H9 (cell line): ENCODE data around the gene RNGTT. TPM values are rescaled to one million over a fixed set of nuclear protein-coding genes. Genes with fewer than 3 reads are reported as not detected.
A peak's percentile ranks its signal among the peaks of the same experiment; 100 is the strongest.
"Not testable (repeated sequence)": the region's sequence is repeated elsewhere in the genome, so short reads cannot be mapped to it uniquely, and the experiment has no call there.

Experiments
- DNase-seq: peaks from one replicate; pipeline ENCODE4 v3.0.0-alpha.2; 2017
- H2AFZ ChIP-seq: one replicate; pipeline ENCODE4 v1.6.1; 2013; ENCODE audit warnings: mild to moderate bottlenecking, low read length, control low read depth, moderate library complexity
- H2AK5ac ChIP-seq: 2 replicates; pipeline ENCODE4 v1.6.1; 2013; ENCODE audit warnings: low read length, control low read depth, mixed read lengths; ENCODE audit not compliant: insufficient read length
- H2BK120ac ChIP-seq: one replicate; pipeline ENCODE4 v1.6.1; 2013; ENCODE audit warnings: low read depth, mild to moderate bottlenecking, low read length, control low read depth, inconsistent platforms; ENCODE audit not compliant: poor library complexity, severe bottlenecking
- H2BK12ac ChIP-seq: 2 replicates; pipeline ENCODE4 v1.6.1; 2013; ENCODE audit warnings: low read length, control low read depth, mixed read lengths, low read depth; ENCODE audit not compliant: insufficient read length
- H2BK15ac ChIP-seq: 2 replicates; pipeline ENCODE4 v1.6.1; 2013; ENCODE audit warnings: low read depth, low read length, control low read depth
- H2BK20ac ChIP-seq: one replicate; pipeline ENCODE4 v1.6.1; 2013; ENCODE audit warnings: low read depth, mild to moderate bottlenecking, low read length, control low read depth, inconsistent platforms; ENCODE audit not compliant: poor library complexity, severe bottlenecking
- H2BK5ac ChIP-seq: 2 replicates; pipeline ENCODE4 v1.6.1; 2013; ENCODE audit warnings: low read length, control low read depth, mixed read lengths; ENCODE audit not compliant: insufficient read length
- H3K14ac ChIP-seq: 2 replicates; pipeline ENCODE4 v1.6.1; 2013; ENCODE audit warnings: low read length, control low read depth; ENCODE audit not compliant: insufficient read depth
- H3K18ac ChIP-seq: 2 replicates; pipeline ENCODE4 v1.6.1; 2013; ENCODE audit warnings: low read depth, mild to moderate bottlenecking, mixed read lengths, low read length, control low read depth; ENCODE audit not compliant: insufficient read length
- H3K23ac ChIP-seq: 2 replicates; pipeline ENCODE4 v1.6.1; 2013; ENCODE audit warnings: low read length, control low read depth, mixed read lengths, low read depth; ENCODE audit not compliant: insufficient read length
- H3K23me2 ChIP-seq: 2 replicates; pipeline ENCODE4 v1.6.1; 2013; ENCODE audit warnings: low read depth, mild to moderate bottlenecking, mixed read lengths, low read length, control low read depth; ENCODE audit not compliant: insufficient read length, poor library complexity, severe bottlenecking
- H3K27ac ChIP-seq: 2 replicates; pipeline ENCODE4 v1.5.1; 2013; ENCODE audit warnings: low read length, control low read depth, mixed read lengths, low read depth; ENCODE audit not compliant: insufficient read length
- H3K27me3 ChIP-seq: 2 replicates; pipeline ENCODE4 v1.6.1; 2013; ENCODE audit warnings: low read length, control low read depth, inconsistent platforms; ENCODE audit not compliant: insufficient read depth
- H3K4ac ChIP-seq: 2 replicates; pipeline ENCODE4 v1.6.1; 2013; ENCODE audit warnings: low read depth, mild to moderate bottlenecking, control low read depth, inconsistent platforms, low read length, moderate library complexity
- H3K4me1 ChIP-seq: 2 replicates; pipeline ENCODE4 v1.6.1; 2013; ENCODE audit warnings: low read length, control low read depth, inconsistent platforms; ENCODE audit not compliant: insufficient read depth
- H3K4me2 ChIP-seq: 2 replicates; pipeline ENCODE4 v1.6.1; 2013; ENCODE audit warnings: low read length, control low read depth, mixed read lengths; ENCODE audit not compliant: insufficient read length, insufficient read depth
- H3K56ac ChIP-seq: 2 replicates; pipeline ENCODE4 v1.6.1; 2013; ENCODE audit warnings: low read depth, mild to moderate bottlenecking, mixed read lengths, low read length, control low read depth; ENCODE audit not compliant: insufficient read length
- H3K79me1 ChIP-seq: 2 replicates; pipeline ENCODE4 v1.6.1; 2013; ENCODE audit warnings: low read depth, mild to moderate bottlenecking, moderate library complexity, low read length, control low read depth, inconsistent platforms; ENCODE audit not compliant: insufficient read depth, poor library complexity, severe bottlenecking
- H3K79me2 ChIP-seq: 2 replicates; pipeline ENCODE4 v1.6.1; 2013; ENCODE audit warnings: low read length, control low read depth, inconsistent platforms; ENCODE audit not compliant: insufficient read depth
- H3K9ac ChIP-seq: 2 replicates; pipeline ENCODE4 v1.6.1; 2013; ENCODE audit warnings: low read length, control low read depth, mixed read lengths; ENCODE audit not compliant: insufficient read length; ENCODE audit errors: extremely low read depth
- H3K9me3 ChIP-seq: one replicate; pipeline ENCODE4 v1.6.1; 2013; ENCODE audit warnings: low read depth, low read length, inconsistent platforms; ENCODE audit not compliant: control insufficient read depth
- H3T11ph ChIP-seq: one replicate; pipeline ENCODE4 v1.6.1; 2013; ENCODE audit warnings: mild to moderate bottlenecking, low read length, control low read depth, inconsistent platforms
- H4K20me1 ChIP-seq: one replicate; pipeline ENCODE4 v1.6.1; 2013; ENCODE audit not compliant: control insufficient read depth, insufficient read length, insufficient read depth
- H4K5ac ChIP-seq: 2 replicates; pipeline ENCODE4 v1.6.1; 2013; ENCODE audit warnings: low read depth, mild to moderate bottlenecking, mixed read lengths, low read length, control low read depth; ENCODE audit not compliant: insufficient read length
- H4K8ac ChIP-seq: replicated peaks from 2 replicates; pipeline ENCODE4 v1.6.1; 2013; ENCODE audit warnings: low read length, control low read depth, mixed read lengths, low read depth; ENCODE audit not compliant: insufficient read length
- H4K91ac ChIP-seq: 2 replicates; pipeline ENCODE4 v1.6.1; 2013; ENCODE audit warnings: low read depth, mild to moderate bottlenecking, moderate library complexity, mixed read lengths, low read length, control low read depth; ENCODE audit not compliant: insufficient read length
- H3K27ac Mint-ChIP-seq, 3 experiments: 2 replicates in 2 of 3; 3 replicates in 1 of 3; pipeline ENCODE4 v1.8.0; 2020 to 2021; ENCODE audit warnings: mixed read lengths in 3 of 3, mild to moderate bottlenecking in 1 of 3, moderate library complexity in 1 of 3
- H3K27me3 Mint-ChIP-seq: 2 replicates; pipeline ENCODE4 v1.8.0; 2021; ENCODE audit warnings: low read depth, mild to moderate bottlenecking, moderate library complexity, mixed read lengths
- H3K36me3 Mint-ChIP-seq, 3 experiments: 2 replicates in 2 of 3; 3 replicates in 1 of 3; pipeline ENCODE4 v1.8.0; 2020 to 2021; ENCODE audit warnings: low read depth in 3 of 3, mixed read lengths in 3 of 3; ENCODE audit not compliant: insufficient read depth in 1 of 3
- H3K4me1 Mint-ChIP-seq, 2 experiments: 2 replicates each; pipeline ENCODE4 v1.8.0; 2020; ENCODE audit warnings: mixed read lengths in 2 of 2
- H3K4me3 Mint-ChIP-seq, 2 experiments: 2 replicates in 1 of 2; 3 replicates in 1 of 2; pipeline ENCODE4 v1.8.0; 2020 to 2021; ENCODE audit warnings: mild to moderate bottlenecking in 2 of 2, mixed read lengths in 2 of 2, moderate library complexity in 1 of 2
- H3K9me3 Mint-ChIP-seq, 2 experiments: 2 replicates in 1 of 2; 3 replicates in 1 of 2; pipeline ENCODE4 v1.8.0; 2020; ENCODE audit warnings: mild to moderate bottlenecking in 2 of 2, mixed read lengths in 2 of 2, moderate library complexity in 1 of 2
- whole genome bisulfite sequencing: extraction: QIAGEN DNeasy Blood & Tissue Kit; methylation state at CpG from one replicate; pipeline ENCODE4 v1.1.7; 2013; ENCODE audit warnings: missing lambda C conversion rate, low lambda C conversion rate, mixed read lengths; ENCODE audit not compliant: insufficient read length; ENCODE audit errors: extremely low coverage; 5-methylcytosine and 5-hydroxymethylcytosine counted together
- total RNA-seq: library from RNA; stranded (reverse); gene quantifications from 2 replicates; pipeline ENCODE4 v1.2.1, GENCODE V29; 2021
- TF ChIP-seq, protein P1 (sequence below): fragments of 200-600 bp; sonication (generic); conservative IDR thresholded peaks from 3 replicates; pipeline ENCODE4 v1.8.0; 2021; ENCODE audit warnings: antibody characterized with exemption, mild to moderate bottlenecking

RNGTT gene
- total RNA-seq, 1 experiment from 2014 or later, result 20.5 TPM

DNA sequence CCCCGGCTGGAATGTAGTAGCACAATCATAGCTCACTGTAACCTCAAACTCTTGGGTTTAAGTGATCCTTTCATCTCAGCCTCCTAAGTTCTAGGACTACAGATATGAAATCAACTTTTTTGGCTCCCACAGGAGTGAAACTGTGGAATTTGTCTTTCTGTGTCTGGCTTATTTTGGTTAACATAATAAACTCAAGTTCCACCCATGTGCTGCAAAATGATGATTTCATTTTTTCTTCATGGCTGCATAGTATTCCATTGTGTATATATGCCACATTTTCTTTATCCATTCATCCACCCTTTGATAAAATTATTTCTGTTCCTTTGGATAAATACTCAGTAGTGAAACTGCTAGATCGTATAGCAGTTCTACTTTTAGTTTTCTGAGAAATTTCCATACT, 29.9 kb downstream of the RNGTT start:
- WGBS, result no CpG with 5 or more reads among the region's 2 CpGs
- H2BK120ac ChIP-seq, result no peak overlapping the region
- peaks cover 29 to 31% of the 10 kb centered on the region in 2 experiments for H3K9me3 Mint-ChIP-seq

DNA sequence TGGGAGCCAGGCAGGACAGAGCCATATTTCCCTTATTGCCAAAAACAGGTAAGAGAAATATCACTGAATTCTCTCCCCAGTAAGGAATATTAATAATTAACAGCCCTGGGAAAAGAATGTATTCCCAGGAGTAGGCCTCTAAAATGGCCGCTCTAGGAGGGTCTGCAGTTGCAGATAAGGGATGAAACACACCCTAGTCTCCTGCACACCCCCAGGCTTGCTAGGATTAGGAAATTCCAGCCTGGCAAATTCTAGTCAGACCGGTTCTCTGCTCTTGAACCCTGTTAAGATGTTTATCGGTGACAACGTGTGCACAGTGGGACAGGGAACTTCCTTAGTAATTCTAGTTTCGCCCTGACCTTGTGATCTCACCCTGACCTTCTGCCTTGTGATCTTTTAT, 31.4 kb downstream of the RNGTT start:
- H3K4me2 ChIP-seq, H4K20me1 ChIP-seq, H3K27me3 Mint-ChIP-seq, H3K4me1 Mint-ChIP-seq, H3K4ac ChIP-seq, H3K14ac ChIP-seq, H3K9ac ChIP-seq, H4K91ac ChIP-seq, H2BK12ac ChIP-seq, H3K23me2 ChIP-seq, H2BK15ac ChIP-seq, H3K4me3 Mint-ChIP-seq, H4K5ac ChIP-seq, H2AFZ ChIP-seq, DNase-seq, H3T11ph ChIP-seq, H3K79me2 ChIP-seq, H2BK120ac ChIP-seq, H3K27me3 ChIP-seq, H2BK5ac ChIP-seq, H3K27ac ChIP-seq, H3K79me1 ChIP-seq, H3K56ac ChIP-seq, H3K4me1 ChIP-seq, H2BK20ac ChIP-seq, H3K23ac ChIP-seq, H3K18ac ChIP-seq, H4K8ac ChIP-seq, H2AK5ac ChIP-seq, H3K9me3 ChIP-seq: not testable (repeated sequence)
- Mint-ChIP-seq H3K9me3 (peaks cover 29 to 31% of the 10 kb centered on the region in 2 experiments), H3K27ac (peak overlapping the region in 2 of 3 experiments; percentile 46 to 55; a peak in 2 of 7 replicates), H3K36me3 (peaks cover 56 to 68% (median 63%) of the 10 kb centered on the region in 3 experiments)
- no CpG with 5 or more reads among the region's 5 CpGs for WGBS

More for the DNA sequence above, 29.9 kb downstream of the RNGTT start:
- Histone ChIP-seq H2BK5ac (no peak overlapping the region), H3K4me2 (no peak overlapping the region), H4K5ac (no peak overlapping the region), H3K27me3 (no peaks in the 10 kb centered on the region), H2AFZ (no peak overlapping the region), H3K23ac (no peak overlapping the region), H3K4ac (no peak overlapping the region), H3K23me2 (no peaks in the 10 kb centered on the region), H4K8ac (no peak overlapping the region), H3T11ph (no peak overlapping the region), H3K27ac (no peak overlapping the region), H2AK5ac (no peak overlapping the region), H3K79me1 (no peaks in the 10 kb centered on the region), H3K4me1 (no peaks in the 10 kb centered on the region), H4K91ac (no peak overlapping the region), H3K9me3 (no peaks in the 10 kb centered on the region), H2BK12ac (no peak overlapping the region), H4K20me1 (no peaks in the 10 kb centered on the region), H3K9ac (no peak overlapping the region), H3K14ac (no peak overlapping the region), H2BK15ac (no peak overlapping the region), H3K79me2 (no peaks in the 10 kb centered on the region), H3K18ac (no peak overlapping the region), H2BK20ac (no peak overlapping the region), H3K56ac (no peak overlapping the region)
- H3K36me3 Mint-ChIP-seq, result peaks cover 64 to 78% (median 72%) of the 10 kb centered on the region in 3 experiments
- H3K4me3 Mint-ChIP-seq, result no peak overlapping the region
- H3K27me3 Mint-ChIP-seq, result no peaks in the 10 kb centered on the region
- DNase-seq, result no peak
- no peaks in the 10 kb centered on the region for H3K4me1 Mint-ChIP-seq
- no peak overlapping the region for H3K27ac Mint-ChIP-seq
- TF ChIP-seq, protein P1, sequence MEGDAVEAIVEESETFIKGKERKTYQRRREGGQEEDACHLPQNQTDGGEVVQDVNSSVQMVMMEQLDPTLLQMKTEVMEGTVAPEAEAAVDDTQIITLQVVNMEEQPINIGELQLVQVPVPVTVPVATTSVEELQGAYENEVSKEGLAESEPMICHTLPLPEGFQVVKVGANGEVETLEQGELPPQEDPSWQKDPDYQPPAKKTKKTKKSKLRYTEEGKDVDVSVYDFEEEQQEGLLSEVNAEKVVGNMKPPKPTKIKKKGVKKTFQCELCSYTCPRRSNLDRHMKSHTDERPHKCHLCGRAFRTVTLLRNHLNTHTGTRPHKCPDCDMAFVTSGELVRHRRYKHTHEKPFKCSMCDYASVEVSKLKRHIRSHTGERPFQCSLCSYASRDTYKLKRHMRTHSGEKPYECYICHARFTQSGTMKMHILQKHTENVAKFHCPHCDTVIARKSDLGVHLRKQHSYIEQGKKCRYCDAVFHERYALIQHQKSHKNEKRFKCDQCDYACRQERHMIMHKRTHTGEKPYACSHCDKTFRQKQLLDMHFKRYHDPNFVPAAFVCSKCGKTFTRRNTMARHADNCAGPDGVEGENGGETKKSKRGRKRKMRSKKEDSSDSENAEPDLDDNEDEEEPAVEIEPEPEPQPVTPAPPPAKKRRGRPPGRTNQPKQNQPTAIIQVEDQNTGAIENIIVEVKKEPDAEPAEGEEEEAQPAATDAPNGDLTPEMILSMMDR, result no peak
